Prostate gland (tissue), 2 donors: ENCODE measurements around the gene PFKP.

Source experiments
- POLR2A ChIP-seq: fragments of 450-650 bp; IDR thresholded peaks from one replicate; pipeline ENCODE4 v1.6.1; 2016; ENCODE audit warnings: antibody characterized with exemption, mild to moderate bottlenecking
- POLR2AphosphoS5 ChIP-seq: sonication (generic); formaldehyde crosslinking; IDR thresholded peaks from one replicate; pipeline ENCODE4 v1.6.1; 2017; ENCODE audit warnings: antibody characterized with exemption
- TF ChIP-seq, protein P1 (sequence below), 4 experiments: fragments of 200-600 bp in 2 of 4; fragments of 450-650 bp in 2 of 4; sonication (generic) in 2 of 4; IDR thresholded peaks; 1 replicate in 3 of 4; 2 replicates in 1 of 4; pipeline ENCODE4 v1.5.1; 2016 to 2019; ENCODE audit warnings: antibody characterized with exemption in 4 of 4, mild to moderate bottlenecking in 2 of 4, moderate library complexity in 2 of 4

DNA sequence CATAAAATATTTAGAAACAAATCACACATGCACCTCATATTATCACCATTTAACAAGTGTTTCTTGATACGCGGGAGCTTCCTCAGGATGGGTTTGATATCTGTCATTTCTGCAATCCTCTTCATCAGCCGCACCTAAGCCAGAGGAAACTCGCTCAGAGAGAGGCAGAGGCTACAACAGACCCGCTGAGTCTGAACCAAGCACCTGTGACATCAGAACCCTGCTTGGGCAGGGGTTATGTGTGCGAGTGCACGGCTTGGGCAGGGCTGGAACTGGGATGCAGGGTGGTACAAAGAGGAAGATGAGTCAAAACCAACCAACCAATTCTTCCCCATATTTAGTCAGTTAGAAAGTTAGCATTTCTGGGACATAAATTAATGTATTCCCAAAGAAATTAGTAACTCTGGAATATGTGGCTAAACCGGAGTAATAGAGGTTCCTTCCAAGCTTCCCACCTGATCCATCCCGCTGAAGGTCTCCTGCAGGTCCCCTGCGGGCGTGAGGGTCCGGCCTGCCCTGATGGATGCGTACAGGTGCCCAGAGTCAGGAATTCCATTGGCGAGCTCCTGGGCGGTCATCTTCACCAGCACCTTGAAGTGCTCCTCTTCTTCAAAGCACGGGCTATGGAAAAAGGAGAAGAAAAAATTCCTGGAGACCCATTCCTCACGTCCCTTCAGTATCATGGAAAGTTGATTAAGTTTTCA lies 79.9 kb downstream of the PFKP start:
- TF ChIP-seq, protein P1, sequence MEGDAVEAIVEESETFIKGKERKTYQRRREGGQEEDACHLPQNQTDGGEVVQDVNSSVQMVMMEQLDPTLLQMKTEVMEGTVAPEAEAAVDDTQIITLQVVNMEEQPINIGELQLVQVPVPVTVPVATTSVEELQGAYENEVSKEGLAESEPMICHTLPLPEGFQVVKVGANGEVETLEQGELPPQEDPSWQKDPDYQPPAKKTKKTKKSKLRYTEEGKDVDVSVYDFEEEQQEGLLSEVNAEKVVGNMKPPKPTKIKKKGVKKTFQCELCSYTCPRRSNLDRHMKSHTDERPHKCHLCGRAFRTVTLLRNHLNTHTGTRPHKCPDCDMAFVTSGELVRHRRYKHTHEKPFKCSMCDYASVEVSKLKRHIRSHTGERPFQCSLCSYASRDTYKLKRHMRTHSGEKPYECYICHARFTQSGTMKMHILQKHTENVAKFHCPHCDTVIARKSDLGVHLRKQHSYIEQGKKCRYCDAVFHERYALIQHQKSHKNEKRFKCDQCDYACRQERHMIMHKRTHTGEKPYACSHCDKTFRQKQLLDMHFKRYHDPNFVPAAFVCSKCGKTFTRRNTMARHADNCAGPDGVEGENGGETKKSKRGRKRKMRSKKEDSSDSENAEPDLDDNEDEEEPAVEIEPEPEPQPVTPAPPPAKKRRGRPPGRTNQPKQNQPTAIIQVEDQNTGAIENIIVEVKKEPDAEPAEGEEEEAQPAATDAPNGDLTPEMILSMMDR (IDR thresholded peaks at IDR 0.05), result no peak
- TF ChIP-seq POLR2A (no peak), POLR2AphosphoS5 (no peak)
